ENCODE results near the gene COL26A1. TPM values are rescaled to one million over a fixed set of nuclear protein-coding genes. Genes with fewer than 3 reads are reported as not detected.

COL26A1 gene
- polyA plus RNA-seq, 1 donor from 2014 or later = 36.6 TPM

DNA sequence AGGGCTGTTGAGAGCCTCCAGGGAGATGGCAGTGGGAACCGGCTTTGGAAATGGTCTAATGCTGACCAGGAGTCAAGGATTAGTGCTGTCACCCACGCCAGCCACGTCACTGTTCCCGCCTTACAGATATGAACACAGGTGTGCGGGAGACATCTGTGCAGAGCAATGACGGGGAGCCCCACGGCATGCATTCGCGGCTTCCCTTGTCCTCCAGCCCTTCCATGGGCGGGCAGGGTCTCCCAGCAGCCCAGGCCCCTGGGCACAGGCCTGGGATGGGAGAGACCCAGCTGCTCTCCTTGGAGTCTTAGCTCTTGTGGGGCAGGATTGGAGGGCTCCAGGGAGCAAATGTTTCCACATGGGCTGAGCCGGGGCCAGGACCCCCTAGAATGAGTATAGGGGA, 172.2 kb downstream of the COL26A1 start:
- Histone ChIP-seq H3K27me3 (ENCODE audit: insufficient read depth, low read depth, low read length) (no peaks in the 10 kb centered on the region), H3K4me3 (ENCODE audit: low read length) (no peak overlapping the region), H3K9me3 (ENCODE audit: low read length) (no peaks in the 10 kb centered on the region), H3K27ac (ENCODE audit: low read length) (no peak overlapping the region), H3F3A (ENCODE audit: insufficient read depth, low read length, poor library complexity, severe bottlenecking) (no peaks in the 10 kb centered on the region), H3K36me3 (ENCODE audit: insufficient read depth, low read length) (no peaks in the 10 kb centered on the region), H4K20me1 (ENCODE audit: insufficient read depth) (no peaks in the 10 kb centered on the region), H2AFZ (ENCODE audit: low read depth, low read length) (no peak overlapping the region), H3K9me2 (ENCODE audit: insufficient read depth, low read length) (no peaks in the 10 kb centered on the region), H3K79me2 (replicated peaks; ENCODE audit: insufficient read depth, low read length) (no peaks in the 10 kb centered on the region), H3K9ac (ENCODE audit: low read length) (no peak overlapping the region), H3K4me2 (ENCODE audit: low read length) (no peak overlapping the region)
- TF ChIP-seq POLR2AphosphoS5 (IDR thresholded peaks at IDR 0.05) (no peak), REST (IDR thresholded peaks at IDR 0.05; ENCODE audit: borderline replicate concordance) (no peak)

DNA sequence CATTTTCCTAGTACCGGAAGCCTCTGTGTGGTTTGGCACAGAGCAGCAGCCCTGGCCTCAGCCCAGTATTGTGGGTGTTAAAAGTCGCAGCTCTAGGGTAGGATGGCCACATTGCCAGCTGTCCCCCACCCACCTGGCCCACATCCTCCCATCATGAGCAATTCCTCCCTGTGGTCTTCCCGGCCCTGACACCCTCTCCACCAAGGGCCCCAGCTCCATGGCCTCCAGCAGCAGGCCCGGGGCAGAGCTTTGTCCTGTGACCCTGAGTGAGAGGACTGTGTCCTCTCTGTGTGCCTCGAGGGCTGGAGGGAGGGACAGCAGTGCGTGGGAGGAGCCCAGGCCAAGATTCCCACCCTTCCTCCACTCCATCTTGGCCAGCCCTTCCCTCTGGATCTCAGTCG, 172.7 kb downstream of the COL26A1 start:
- Histone ChIP-seq H2AFZ (ENCODE audit: low read depth, low read length) (no peak overlapping the region), H3K27ac (ENCODE audit: low read length) (no peak overlapping the region), H3F3A (ENCODE audit: insufficient read depth, low read length, poor library complexity, severe bottlenecking) (no peaks in the 10 kb centered on the region), H3K79me2 (replicated peaks; ENCODE audit: insufficient read depth, low read length) (no peaks in the 10 kb centered on the region), H4K20me1 (ENCODE audit: insufficient read depth) (no peaks in the 10 kb centered on the region), H3K4me2 (ENCODE audit: low read length) (no peak overlapping the region), H3K27me3 (ENCODE audit: insufficient read depth, low read depth, low read length) (no peaks in the 10 kb centered on the region), H3K4me3 (ENCODE audit: low read length) (no peak overlapping the region), H3K9ac (ENCODE audit: low read length) (no peak overlapping the region), H3K36me3 (ENCODE audit: insufficient read depth, low read length) (no peaks in the 10 kb centered on the region), H3K9me3 (ENCODE audit: low read length) (no peaks in the 10 kb centered on the region), H3K9me2 (ENCODE audit: insufficient read depth, low read length) (no peaks in the 10 kb centered on the region)
- TF ChIP-seq RAD21 (conservative IDR thresholded peaks at IDR 0.05) (no peak), REST (IDR thresholded peaks at IDR 0.05; ENCODE audit: borderline replicate concordance) (no peak), TAF1 (IDR thresholded peaks at IDR 0.05; ENCODE audit: low read depth) (no peak), SMC3 (conservative IDR thresholded peaks at IDR 0.05; ENCODE audit: poor library complexity) (no peak), EZH2 (IDR thresholded peaks at IDR 0.05; ENCODE audit: borderline replicate concordance, insufficient read depth, low read length, poor library complexity, severe bottlenecking) (no peak), CTCF (IDR thresholded peaks at IDR 0.05; ENCODE audit: poor library complexity, severe bottlenecking) (no peak), POLR2AphosphoS5 (IDR thresholded peaks at IDR 0.05) (no peak), EP300 (conservative IDR thresholded peaks at IDR 0.05; ENCODE audit: poor library complexity, severe bottlenecking) (no peak), MXI1 (conservative IDR thresholded peaks at IDR 0.05; ENCODE audit: poor library complexity, severe bottlenecking) (no peak)

Measured in neural cell (in vitro differentiated cells).